ENCODE data around the gene PRDM2.

The PRDM2 gene

GRCh38 chr1:13830170-13830569, 130.2 kb downstream of the PRDM2 start:
- no peak overlapping the region for H3K4me3 ChIP-seq (replicated peaks; ENCODE audit: low read depth, low read length)
- TF ChIP-seq, protein P1, sequence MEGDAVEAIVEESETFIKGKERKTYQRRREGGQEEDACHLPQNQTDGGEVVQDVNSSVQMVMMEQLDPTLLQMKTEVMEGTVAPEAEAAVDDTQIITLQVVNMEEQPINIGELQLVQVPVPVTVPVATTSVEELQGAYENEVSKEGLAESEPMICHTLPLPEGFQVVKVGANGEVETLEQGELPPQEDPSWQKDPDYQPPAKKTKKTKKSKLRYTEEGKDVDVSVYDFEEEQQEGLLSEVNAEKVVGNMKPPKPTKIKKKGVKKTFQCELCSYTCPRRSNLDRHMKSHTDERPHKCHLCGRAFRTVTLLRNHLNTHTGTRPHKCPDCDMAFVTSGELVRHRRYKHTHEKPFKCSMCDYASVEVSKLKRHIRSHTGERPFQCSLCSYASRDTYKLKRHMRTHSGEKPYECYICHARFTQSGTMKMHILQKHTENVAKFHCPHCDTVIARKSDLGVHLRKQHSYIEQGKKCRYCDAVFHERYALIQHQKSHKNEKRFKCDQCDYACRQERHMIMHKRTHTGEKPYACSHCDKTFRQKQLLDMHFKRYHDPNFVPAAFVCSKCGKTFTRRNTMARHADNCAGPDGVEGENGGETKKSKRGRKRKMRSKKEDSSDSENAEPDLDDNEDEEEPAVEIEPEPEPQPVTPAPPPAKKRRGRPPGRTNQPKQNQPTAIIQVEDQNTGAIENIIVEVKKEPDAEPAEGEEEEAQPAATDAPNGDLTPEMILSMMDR (IDR thresholded peaks at IDR 0.05; ENCODE audit: low read depth, low read length, missing control alignments): no peak
- no peak for DNase-seq (ENCODE audit: extremely low read depth, low read depth)

GRCh38 chr1:13830616-13831280, 130.8 kb downstream of the PRDM2 start:
- H3K4me3 ChIP-seq (replicated peaks; ENCODE audit: low read depth, low read length): no peak overlapping the region
- TF ChIP-seq, protein P1 (IDR thresholded peaks at IDR 0.05; ENCODE audit: low read depth, low read length, missing control alignments): no peak
- no peak for DNase-seq (ENCODE audit: extremely low read depth, low read depth)

- no peak for DNase-seq (ENCODE audit: extremely low read depth, low read depth)
- TF ChIP-seq, protein P1 (IDR thresholded peaks at IDR 0.05; ENCODE audit: low read depth, low read length, missing control alignments): no peak
- no peak overlapping the region for H3K4me3 ChIP-seq (replicated peaks; ENCODE audit: low read depth, low read length)
Measured at GRCh38 chr1:13832100-13832499, 132.1 kb downstream of the PRDM2 start.

GRCh38 chr1:13832536-13832935, 132.5 kb downstream of the PRDM2 start:
- no peak overlapping the region for H3K4me3 ChIP-seq (replicated peaks; ENCODE audit: low read depth, low read length)
- TF ChIP-seq, protein P1 (IDR thresholded peaks at IDR 0.05; ENCODE audit: low read depth, low read length, missing control alignments): no peak
- no peak for DNase-seq (ENCODE audit: extremely low read depth, low read depth)

GRCh38 chr1:13836136-13836535, 136.1 kb downstream of the PRDM2 start:
- DNase-seq (ENCODE audit: extremely low read depth, low read depth): no peak
- TF ChIP-seq, protein P1 (IDR thresholded peaks at IDR 0.05; ENCODE audit: low read depth, low read length, missing control alignments): no peak
- H3K4me3 ChIP-seq (replicated peaks; ENCODE audit: low read depth, low read length): no peak overlapping the region

- DNase-seq (ENCODE audit: extremely low read depth, low read depth): no peak
- TF ChIP-seq, protein P1 (IDR thresholded peaks at IDR 0.05; ENCODE audit: low read depth, low read length, missing control alignments): no peak
Measured at GRCh38 chr1:13836631-13837030, 136.6 kb downstream of the PRDM2 start.

DNA sequence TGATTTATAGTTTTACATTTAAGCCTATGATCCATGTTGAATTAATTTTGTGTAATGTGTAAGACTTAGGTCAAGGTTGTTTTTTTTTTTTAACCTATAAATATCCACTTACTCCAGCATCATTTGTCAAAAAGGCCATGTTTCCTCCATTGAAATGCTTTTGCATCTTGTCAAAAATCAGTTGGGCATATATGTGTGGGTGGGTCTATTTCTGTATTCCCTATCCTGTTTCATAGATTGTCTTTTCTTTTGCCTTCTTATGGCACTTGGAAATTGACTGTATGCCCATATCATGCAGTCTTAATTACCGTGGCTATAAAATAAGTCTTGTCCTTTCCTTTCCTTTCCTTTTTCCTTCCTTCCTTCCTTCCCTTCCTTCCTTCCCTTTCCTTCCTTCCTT, 138.2 kb downstream of the PRDM2 start:
- no peak for DNase-seq (ENCODE audit: extremely low read depth, low read depth)
- TF ChIP-seq, protein P1 (IDR thresholded peaks at IDR 0.05; ENCODE audit: low read depth, low read length, missing control alignments): no peak
- no peak overlapping the region for H3K4me3 ChIP-seq (replicated peaks; ENCODE audit: low read depth, low read length)

More at GRCh38 chr1:13836631-13837030, 136.6 kb downstream of the PRDM2 start:
- no peak overlapping the region for H3K4me3 ChIP-seq (replicated peaks; ENCODE audit: low read depth, low read length)

All from HFF-Myc (cell line).